Ishikawa (cell line): ENCODE measurements around the gene NLK.

Experiments
- CEBPB ChIP-seq: IDR thresholded peaks from 2 replicates; pipeline ENCODE4 v1.6.1; 2012
- EGR1 ChIP-seq: IDR thresholded peaks from 2 replicates; pipeline ENCODE4 v1.6.1; 2012
- EP300 ChIP-seq: IDR thresholded peaks from 2 replicates; pipeline ENCODE4 v1.6.1; 2012; ENCODE audit warnings: borderline replicate concordance
- FOXM1 ChIP-seq: IDR thresholded peaks from 2 replicates; pipeline ENCODE4 v1.6.1; 2012; ENCODE audit warnings: low read depth, borderline replicate concordance
- MAX ChIP-seq: IDR thresholded peaks from 2 replicates; pipeline ENCODE4 v1.6.1; 2012
- RAD21 ChIP-seq: IDR thresholded peaks from 2 replicates; pipeline ENCODE4 v1.6.1; 2012; ENCODE audit warnings: low read depth
- TAF1 ChIP-seq: IDR thresholded peaks from 2 replicates; pipeline ENCODE4 v1.6.1; 2012; ENCODE audit warnings: low read depth, mild to moderate bottlenecking
- TEAD4 ChIP-seq: IDR thresholded peaks from 2 replicates; pipeline ENCODE4 v1.6.1; 2012
- USF1 ChIP-seq: IDR thresholded peaks from 2 replicates; pipeline ENCODE4 v1.6.1; 2012
- YY1 ChIP-seq: IDR thresholded peaks from 2 replicates; pipeline ENCODE4 v1.6.1; 2012; ENCODE audit warnings: low read depth
- TF ChIP-seq, protein P1 (sequence below): IDR thresholded peaks from 2 replicates; pipeline ENCODE4 v1.6.1; 2012; ENCODE audit warnings: low read depth, mild to moderate bottlenecking

GRCh38 chr17:28119560-28119959, 77.1 kb downstream of the NLK start:
- no peak for TF ChIP-seq MAX
- TF ChIP-seq RAD21: no peak
- no peak for TF ChIP-seq YY1
- no peak for TF ChIP-seq EGR1
- no peak for TF ChIP-seq FOXM1
- TF ChIP-seq CEBPB: no peak
- no peak for TF ChIP-seq EP300
- TF ChIP-seq, protein P1, sequence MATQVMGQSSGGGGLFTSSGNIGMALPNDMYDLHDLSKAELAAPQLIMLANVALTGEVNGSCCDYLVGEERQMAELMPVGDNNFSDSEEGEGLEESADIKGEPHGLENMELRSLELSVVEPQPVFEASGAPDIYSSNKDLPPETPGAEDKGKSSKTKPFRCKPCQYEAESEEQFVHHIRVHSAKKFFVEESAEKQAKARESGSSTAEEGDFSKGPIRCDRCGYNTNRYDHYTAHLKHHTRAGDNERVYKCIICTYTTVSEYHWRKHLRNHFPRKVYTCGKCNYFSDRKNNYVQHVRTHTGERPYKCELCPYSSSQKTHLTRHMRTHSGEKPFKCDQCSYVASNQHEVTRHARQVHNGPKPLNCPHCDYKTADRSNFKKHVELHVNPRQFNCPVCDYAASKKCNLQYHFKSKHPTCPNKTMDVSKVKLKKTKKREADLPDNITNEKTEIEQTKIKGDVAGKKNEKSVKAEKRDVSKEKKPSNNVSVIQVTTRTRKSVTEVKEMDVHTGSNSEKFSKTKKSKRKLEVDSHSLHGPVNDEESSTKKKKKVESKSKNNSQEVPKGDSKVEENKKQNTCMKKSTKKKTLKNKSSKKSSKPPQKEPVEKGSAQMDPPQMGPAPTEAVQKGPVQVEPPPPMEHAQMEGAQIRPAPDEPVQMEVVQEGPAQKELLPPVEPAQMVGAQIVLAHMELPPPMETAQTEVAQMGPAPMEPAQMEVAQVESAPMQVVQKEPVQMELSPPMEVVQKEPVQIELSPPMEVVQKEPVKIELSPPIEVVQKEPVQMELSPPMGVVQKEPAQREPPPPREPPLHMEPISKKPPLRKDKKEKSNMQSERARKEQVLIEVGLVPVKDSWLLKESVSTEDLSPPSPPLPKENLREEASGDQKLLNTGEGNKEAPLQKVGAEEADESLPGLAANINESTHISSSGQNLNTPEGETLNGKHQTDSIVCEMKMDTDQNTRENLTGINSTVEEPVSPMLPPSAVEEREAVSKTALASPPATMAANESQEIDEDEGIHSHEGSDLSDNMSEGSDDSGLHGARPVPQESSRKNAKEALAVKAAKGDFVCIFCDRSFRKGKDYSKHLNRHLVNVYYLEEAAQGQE: no peak
- no peak for TF ChIP-seq TEAD4
- TF ChIP-seq USF1: no peak
- TF ChIP-seq TAF1: no peak
